LNCAP (cell line): ENCODE data around the gene SPDYC.

Experiments
- CTCF ChIP-seq: fragments of 450-650 bp; IDR thresholded peaks from 2 replicates; pipeline ENCODE4 v1.5.1; 2017; ENCODE audit warnings: mild to moderate bottlenecking

SPDYC gene

GRCh38 chr11:65136515-65137096 lies 33.4 kb upstream of the SPDYC start:
- TF ChIP-seq CTCF, result no peak

- TF ChIP-seq CTCF, result no peak
Measured at GRCh38 chr11:65141896-65142494, 28.0 kb upstream of the SPDYC start.

- no peak for TF ChIP-seq CTCF
Measured at GRCh38 chr11:65147352-65148075, 22.5 kb upstream of the SPDYC start.

- TF ChIP-seq CTCF, result no peak
Measured at GRCh38 chr11:65148657-65149056, 21.4 kb upstream of the SPDYC start.

GRCh38 chr11:65150509-65151299 lies 19.3 kb upstream of the SPDYC start:
- no peak for TF ChIP-seq CTCF

- no peak for TF ChIP-seq CTCF
Measured at GRCh38 chr11:65151331-65151899, 18.6 kb upstream of the SPDYC start.

GRCh38 chr11:65152122-65152521 lies 17.9 kb upstream of the SPDYC start:
- no peak for TF ChIP-seq CTCF
